GM19372 (cell line): ENCODE data around the gene OR2V1.
"Not testable (repeated sequence)": the region's sequence is repeated elsewhere in the genome, so short reads cannot be mapped to it uniquely, and the experiment has no call there.

ENCODE experiments used
- ATAC-seq: cut with Tn5 transposase; IDR thresholded peaks from one replicate; pipeline ENCODE4 v1.9.1; 2021; ENCODE audit warnings: mild to moderate bottlenecking, low read depth, moderate library complexity; ENCODE audit not compliant: unreplicated experiment

OR2V1 gene

GRCh38 chr5:181160755-181161533 lies 30.0 kb upstream of the OR2V1 start:
- not testable (repeated sequence) for ATAC-seq

DNA sequence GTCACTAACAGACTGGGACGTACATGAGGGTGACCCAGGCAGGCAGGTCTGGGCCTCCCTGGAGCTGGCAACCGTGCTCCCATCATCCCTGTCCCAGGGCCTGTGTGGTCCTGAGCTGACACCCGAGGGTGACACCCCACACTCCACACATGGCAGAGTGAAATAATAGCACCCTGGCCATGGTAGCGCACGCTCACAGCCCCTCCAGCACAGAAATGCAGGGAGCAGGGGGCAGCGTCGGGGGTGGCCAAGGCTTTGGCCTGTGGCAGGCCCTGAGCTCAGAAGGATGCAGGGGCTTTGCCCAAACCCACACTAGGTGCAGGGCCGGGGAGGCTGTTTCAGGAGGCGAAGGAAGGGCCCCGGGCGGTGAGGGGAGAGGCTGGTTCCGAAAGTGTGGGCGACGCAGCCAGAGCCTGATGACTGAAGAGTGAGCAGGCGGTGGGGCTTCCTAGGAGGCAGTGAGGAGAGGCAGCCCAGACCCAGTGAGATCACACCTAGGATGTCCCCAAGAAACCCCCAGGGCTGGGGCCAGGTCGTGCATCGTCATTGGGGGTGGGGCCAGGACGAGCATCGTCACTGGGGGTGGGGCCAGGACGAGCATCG lies 29.3 kb upstream of the OR2V1 start:
- peak; percentile 32 for ATAC-seq

- ATAC-seq, result peak; percentile 69
These were observed 28.6 kb upstream of the OR2V1 start for GRCh38 chr5:181159286-181160151.

- ATAC-seq, result no peak
These were observed 27.9 kb upstream of the OR2V1 start for GRCh38 chr5:181158869-181159268.

DNA sequence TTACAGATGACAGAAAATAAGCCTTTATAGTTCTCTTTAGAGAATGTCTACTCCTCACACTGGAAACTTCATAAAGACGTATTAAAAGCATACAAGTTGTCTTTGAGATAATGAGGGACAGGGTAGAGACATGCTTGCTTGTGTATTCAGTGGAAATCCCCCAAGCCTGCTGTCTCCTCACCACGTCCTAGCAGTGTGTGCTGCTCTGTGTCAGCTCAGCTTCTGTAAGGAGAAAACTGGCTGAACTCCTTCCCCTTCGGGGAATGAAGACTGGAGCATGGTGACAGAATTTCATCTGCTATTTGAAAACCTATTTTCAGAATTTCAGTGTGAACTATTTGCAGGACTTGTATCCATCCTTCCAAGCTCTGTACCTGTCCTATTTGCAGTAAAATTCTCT lies 25.8 kb upstream of the OR2V1 start:
- no peak for ATAC-seq

DNA sequence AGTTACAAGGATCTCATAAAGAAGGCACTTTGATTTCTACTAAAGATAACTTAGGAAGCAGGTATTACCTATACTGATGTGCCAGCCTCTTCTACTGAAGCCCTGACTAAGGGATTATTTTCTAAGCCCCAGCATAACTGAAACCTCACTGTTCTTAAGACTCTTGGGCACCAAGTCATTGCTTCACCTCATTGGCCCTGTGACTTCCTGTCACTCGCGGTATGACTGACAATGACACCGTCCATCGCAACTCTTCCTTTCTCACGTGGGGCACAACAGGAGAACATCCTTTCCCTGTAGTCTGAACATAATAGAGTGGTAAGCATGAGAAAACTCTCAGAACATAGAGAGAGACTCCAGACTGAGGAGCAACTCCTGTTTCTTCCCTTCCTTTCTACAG lies 22.8 kb upstream of the OR2V1 start:
- ATAC-seq, result no peak

GRCh38 chr5:181152406-181152805 lies 21.4 kb upstream of the OR2V1 start:
- no peak for ATAC-seq

GRCh38 chr5:181151146-181151545 lies 20.2 kb upstream of the OR2V1 start:
- ATAC-seq, result no peak

GRCh38 chr5:181149806-181150733 lies 19.1 kb upstream of the OR2V1 start:
- ATAC-seq, result no peak

GRCh38 chr5:181149355-181149754 lies 18.4 kb upstream of the OR2V1 start:
- ATAC-seq, result no peak

- not testable (repeated sequence) for ATAC-seq
These were observed 16.1 kb upstream of the OR2V1 start, which contains the start of gene OR2V2 for GRCh38 chr5:181146927-181147636. TSS of gene OR2V2 (plus strand) at chr5:181147586. CDS start at chr5:181154943, 7,357 bp downstream.

GRCh38 chr5:181145133-181145532 lies 14.2 kb upstream of the OR2V1 start:
- no peak for ATAC-seq

GRCh38 chr5:181142054-181142453 lies 11.1 kb upstream of the OR2V1 start:
- ATAC-seq, result no peak

GRCh38 chr5:181140766-181141165 lies 9.8 kb upstream of the OR2V1 start:
- no peak for ATAC-seq

DNA sequence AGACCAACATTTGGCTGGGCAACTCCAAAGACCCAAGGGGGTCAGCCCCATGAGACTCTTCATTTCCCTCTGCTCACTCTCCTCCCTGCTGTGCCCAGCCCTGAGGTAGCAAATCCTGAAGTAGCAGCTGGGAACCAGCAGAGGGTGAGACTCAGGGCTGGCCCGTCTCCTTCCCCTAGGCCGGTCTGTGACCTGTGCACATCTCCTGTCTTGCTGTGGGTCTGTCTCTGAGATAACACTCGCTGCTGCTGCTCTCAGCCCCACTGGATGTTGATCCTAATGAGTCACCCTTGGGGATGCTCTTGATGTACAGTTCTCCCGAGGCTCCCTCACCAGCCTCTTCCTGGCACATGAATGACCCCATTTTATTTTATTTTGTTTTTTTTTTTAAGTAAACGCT lies 7.3 kb upstream of the OR2V1 start:
- ATAC-seq, result no peak

DNA sequence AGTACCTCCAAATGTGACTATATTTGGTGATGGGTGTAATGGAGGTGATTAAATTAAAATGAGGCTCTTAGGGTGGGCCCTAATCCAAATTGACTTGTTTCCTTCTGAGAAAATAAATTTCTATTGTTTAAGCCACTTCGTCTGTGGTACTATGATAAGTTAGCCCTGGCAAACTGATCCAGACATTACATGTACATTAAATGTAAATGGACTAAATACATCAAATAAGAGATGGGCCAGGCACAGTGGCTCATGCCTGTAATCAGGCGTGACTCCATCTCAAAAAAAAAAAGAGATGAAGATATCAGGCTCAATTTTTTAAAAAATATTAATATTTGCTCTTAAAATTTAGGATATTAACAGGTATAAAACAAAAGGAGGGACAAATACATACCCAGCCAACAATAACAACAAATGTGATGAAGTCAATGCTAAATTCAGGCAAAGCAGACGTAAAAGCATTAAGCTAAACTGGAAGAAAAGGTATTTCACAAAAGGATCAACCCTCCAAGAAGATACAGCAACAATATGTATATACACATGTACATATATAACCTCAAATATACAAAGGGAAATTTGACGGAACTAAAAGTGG lies 5.5 kb upstream of the OR2V1 start:
- ATAC-seq, result no peak

GRCh38 chr5:181134259-181134658 lies 3.3 kb upstream of the OR2V1 start:
- ATAC-seq, result no peak

GRCh38 chr5:181133610-181134231 lies 2.8 kb upstream of the OR2V1 start:
- ATAC-seq, result no peak

DNA sequence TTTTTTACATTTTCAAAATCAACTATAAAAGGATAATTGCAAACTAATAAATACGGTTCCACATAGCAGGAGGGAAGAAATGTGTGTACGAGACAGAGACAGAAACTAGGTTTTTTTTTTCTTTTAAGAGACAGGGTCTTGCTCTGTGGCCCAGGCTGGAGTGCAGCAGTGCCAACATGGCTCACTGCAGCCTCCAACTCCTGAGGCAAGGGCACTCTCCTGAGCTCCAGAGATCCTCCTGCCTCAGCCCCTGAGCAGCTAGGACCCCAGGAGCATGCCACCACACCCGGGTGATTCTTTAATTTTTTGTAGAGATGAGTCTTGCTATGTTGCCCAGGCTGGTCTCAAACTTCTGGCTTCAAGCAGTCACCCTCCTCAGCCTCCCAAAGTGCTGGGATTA lies 2.1 kb upstream of the OR2V1 start:
- ATAC-seq, result no peak
